Nephron progenitor cell (in vitro differentiated cells): ENCODE measurements around the gene ATOH7.
"Not testable (repeated sequence)": the region's sequence is repeated elsewhere in the genome, so short reads cannot be mapped to it uniquely, and the experiment has no call there.

Source experiments
- DNase-seq: peaks from one replicate; pipeline ENCODE4 v3.0.0; 2021
- H3K27ac Mint-ChIP-seq: 2 replicates; pipeline ENCODE4 v1.8.0; 2021; ENCODE audit warnings: mild to moderate bottlenecking, moderate library complexity, mixed read lengths
- H3K27me3 Mint-ChIP-seq: 2 replicates; pipeline ENCODE4 v1.8.0; 2021; ENCODE audit warnings: mild to moderate bottlenecking, low read depth, mixed read lengths; ENCODE audit not compliant: poor library complexity
- H3K36me3 Mint-ChIP-seq: 2 replicates; pipeline ENCODE4 v1.8.0; 2021; ENCODE audit warnings: low read depth, mixed read lengths
- H3K4me1 Mint-ChIP-seq: 2 replicates; pipeline ENCODE4 v1.8.0; 2021; ENCODE audit warnings: mixed read lengths
- H3K4me3 Mint-ChIP-seq: 2 replicates; pipeline ENCODE4 v1.8.0; 2021; ENCODE audit warnings: mild to moderate bottlenecking, moderate library complexity, mixed read lengths
- H3K9me3 Mint-ChIP-seq: 2 replicates; pipeline ENCODE4 v1.8.0; 2021; ENCODE audit warnings: mild to moderate bottlenecking, moderate library complexity, mixed read lengths
- TF ChIP-seq, protein P1 (sequence below): fragments of 200-600 bp; sonication (generic); IDR thresholded peaks from 2 replicates; pipeline ENCODE4 v1.5.0; 2021; ENCODE audit warnings: antibody characterized with exemption

ATOH7 gene

GRCh38 chr10:68196701-68197100, 35.2 kb downstream of the ATOH7 start:
- peaks cover 5% of the 10 kb centered on the region for H3K9me3 Mint-ChIP-seq
- DNase-seq: no peak
- H3K27me3 Mint-ChIP-seq: peaks cover 17% of the 10 kb centered on the region
- TF ChIP-seq, protein P1, sequence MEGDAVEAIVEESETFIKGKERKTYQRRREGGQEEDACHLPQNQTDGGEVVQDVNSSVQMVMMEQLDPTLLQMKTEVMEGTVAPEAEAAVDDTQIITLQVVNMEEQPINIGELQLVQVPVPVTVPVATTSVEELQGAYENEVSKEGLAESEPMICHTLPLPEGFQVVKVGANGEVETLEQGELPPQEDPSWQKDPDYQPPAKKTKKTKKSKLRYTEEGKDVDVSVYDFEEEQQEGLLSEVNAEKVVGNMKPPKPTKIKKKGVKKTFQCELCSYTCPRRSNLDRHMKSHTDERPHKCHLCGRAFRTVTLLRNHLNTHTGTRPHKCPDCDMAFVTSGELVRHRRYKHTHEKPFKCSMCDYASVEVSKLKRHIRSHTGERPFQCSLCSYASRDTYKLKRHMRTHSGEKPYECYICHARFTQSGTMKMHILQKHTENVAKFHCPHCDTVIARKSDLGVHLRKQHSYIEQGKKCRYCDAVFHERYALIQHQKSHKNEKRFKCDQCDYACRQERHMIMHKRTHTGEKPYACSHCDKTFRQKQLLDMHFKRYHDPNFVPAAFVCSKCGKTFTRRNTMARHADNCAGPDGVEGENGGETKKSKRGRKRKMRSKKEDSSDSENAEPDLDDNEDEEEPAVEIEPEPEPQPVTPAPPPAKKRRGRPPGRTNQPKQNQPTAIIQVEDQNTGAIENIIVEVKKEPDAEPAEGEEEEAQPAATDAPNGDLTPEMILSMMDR: no peak
- H3K27ac Mint-ChIP-seq: no peak overlapping the region
- H3K4me1 Mint-ChIP-seq: no peaks in the 10 kb centered on the region
- no peaks in the 10 kb centered on the region for H3K36me3 Mint-ChIP-seq
- no peak overlapping the region for H3K4me3 Mint-ChIP-seq

DNA sequence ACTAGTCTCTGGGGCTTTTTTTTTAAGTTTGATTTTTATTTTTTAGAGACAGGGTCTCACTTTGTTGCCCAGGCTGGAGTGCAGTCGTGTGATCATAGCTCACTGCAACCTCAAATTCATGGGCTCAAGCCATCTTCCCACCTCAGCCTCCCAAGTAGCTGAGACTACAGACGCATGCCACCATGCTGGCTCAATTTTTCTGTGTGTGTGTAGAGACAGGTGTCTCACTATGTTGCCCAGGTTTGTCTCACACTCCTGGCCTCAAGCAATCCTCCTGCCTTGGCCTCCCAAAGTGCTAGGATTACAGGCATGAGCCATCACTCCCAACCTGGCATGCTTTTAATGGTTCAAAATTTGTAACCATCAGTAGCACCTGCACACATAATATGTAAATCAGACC, 36.1 kb downstream of the ATOH7 start:
- H3K27me3 Mint-ChIP-seq: peaks cover 17% of the 10 kb centered on the region
- H3K27ac Mint-ChIP-seq, DNase-seq, H3K4me3 Mint-ChIP-seq, H3K4me1 Mint-ChIP-seq, H3K36me3 Mint-ChIP-seq, H3K9me3 Mint-ChIP-seq: not testable (repeated sequence)

GRCh38 chr10:68194290-68194689, 37.6 kb downstream of the ATOH7 start:
- Mint-ChIP-seq H3K4me1 (no peaks in the 10 kb centered on the region), H3K27ac (no peak overlapping the region), H3K27me3 (peaks cover 8% of the 10 kb centered on the region), H3K4me3 (no peak overlapping the region), H3K36me3 (no peaks in the 10 kb centered on the region), H3K9me3 (peaks cover 8% of the 10 kb centered on the region)
- TF ChIP-seq, protein P1: no peak
- no peak for DNase-seq

- Mint-ChIP-seq H3K27me3 (peaks cover 11% of the 10 kb centered on the region), H3K36me3 (no peaks in the 10 kb centered on the region), H3K27ac (no peak overlapping the region), H3K4me3 (no peak overlapping the region), H3K9me3 (peaks cover 8% of the 10 kb centered on the region), H3K4me1 (no peaks in the 10 kb centered on the region)
- TF ChIP-seq, protein P1: no peak
- no peak for DNase-seq
Measured at GRCh38 chr10:68192113-68192512, 39.8 kb downstream of the ATOH7 start.

GRCh38 chr10:68188835-68189234, 43.1 kb downstream of the ATOH7 start:
- peaks cover 6% of the 10 kb centered on the region for H3K4me1 Mint-ChIP-seq
- no peak overlapping the region for H3K4me3 Mint-ChIP-seq
- H3K27ac Mint-ChIP-seq: no peak overlapping the region
- DNase-seq: no peak
- peaks cover 25% of the 10 kb centered on the region for H3K27me3 Mint-ChIP-seq
- TF ChIP-seq, protein P1: no peak
- H3K36me3 Mint-ChIP-seq: no peaks in the 10 kb centered on the region
- H3K9me3 Mint-ChIP-seq: peaks cover 8% of the 10 kb centered on the region

- Mint-ChIP-seq H3K9me3 (no peaks in the 10 kb centered on the region), H3K27me3 (peaks cover 28% of the 10 kb centered on the region), H3K4me3 (no peak overlapping the region), H3K4me1 (peaks cover 6% of the 10 kb centered on the region), H3K27ac (no peak overlapping the region), H3K36me3 (no peaks in the 10 kb centered on the region)
- DNase-seq: no peak
- TF ChIP-seq, protein P1: no peak
Measured at GRCh38 chr10:68185085-68185484, 46.8 kb downstream of the ATOH7 start.
